GM21360 (cell line): ENCODE measurements around the gene CEP126.

ENCODE experiments used
- ATAC-seq: cut with Tn5 transposase; IDR thresholded peaks from one replicate; pipeline ENCODE4 v1.9.1; 2021; ENCODE audit warnings: mild to moderate bottlenecking, moderate library complexity; ENCODE audit not compliant: unreplicated experiment

CEP126 gene

DNA sequence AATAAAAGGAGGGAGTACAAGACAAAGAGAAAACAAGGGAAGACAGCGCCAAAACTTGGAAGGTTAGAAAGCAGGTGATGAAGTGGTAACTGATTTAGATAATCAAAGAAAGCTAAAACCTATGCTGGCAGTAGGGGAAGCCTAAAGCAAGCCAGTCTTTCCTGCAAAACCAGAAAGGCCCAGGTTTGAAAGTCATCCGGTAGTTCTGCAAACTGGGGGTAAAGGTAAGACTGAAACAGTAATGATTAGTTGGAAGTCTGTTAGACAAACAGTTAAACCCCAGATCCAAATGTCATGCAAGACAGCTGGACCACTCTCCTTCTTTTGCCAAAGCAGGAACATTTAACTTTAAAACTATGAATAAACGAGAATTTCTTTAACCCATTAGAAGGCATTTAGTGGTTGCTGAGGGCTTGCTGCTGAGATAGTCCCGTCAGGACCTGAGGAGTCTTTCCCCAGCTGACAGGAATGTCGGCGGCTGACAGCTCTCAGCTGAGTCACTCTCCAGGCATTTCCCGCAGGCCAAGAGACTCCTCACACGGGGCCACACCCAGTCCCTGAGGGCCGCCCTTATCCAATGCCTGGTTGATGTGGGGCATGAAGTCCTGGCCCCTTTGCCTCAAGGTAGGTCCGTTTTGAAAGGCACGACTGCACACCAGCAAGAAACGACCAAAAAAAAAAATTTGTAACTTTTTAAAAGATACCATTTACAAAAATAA lies 96.1 kb downstream of the CEP126 start:
- ATAC-seq = no peak

DNA sequence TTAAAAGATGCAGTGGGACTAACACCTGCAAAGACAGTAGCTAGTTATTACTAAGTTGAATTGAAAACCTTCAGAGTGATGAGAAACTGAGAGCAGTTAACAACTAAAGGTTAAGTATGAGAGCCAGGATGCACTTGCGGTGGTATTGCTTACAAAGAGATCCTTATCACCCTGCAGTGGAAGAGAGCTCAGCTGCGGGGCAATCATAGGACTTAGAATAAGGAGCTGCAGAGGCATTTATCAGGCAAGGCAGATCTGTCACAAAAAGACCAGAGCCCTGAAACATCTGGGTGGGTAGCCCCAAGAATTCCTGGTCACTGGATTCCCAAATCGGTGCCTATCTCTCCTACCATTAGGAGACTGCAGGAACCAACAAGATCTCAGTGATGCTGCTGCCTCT lies 98.1 kb downstream of the CEP126 start:
- ATAC-seq = no peak

- ATAC-seq = no peak
These were observed 99.9 kb downstream of the CEP126 start for GRCh38 chr11:102014756-102015155.

DNA sequence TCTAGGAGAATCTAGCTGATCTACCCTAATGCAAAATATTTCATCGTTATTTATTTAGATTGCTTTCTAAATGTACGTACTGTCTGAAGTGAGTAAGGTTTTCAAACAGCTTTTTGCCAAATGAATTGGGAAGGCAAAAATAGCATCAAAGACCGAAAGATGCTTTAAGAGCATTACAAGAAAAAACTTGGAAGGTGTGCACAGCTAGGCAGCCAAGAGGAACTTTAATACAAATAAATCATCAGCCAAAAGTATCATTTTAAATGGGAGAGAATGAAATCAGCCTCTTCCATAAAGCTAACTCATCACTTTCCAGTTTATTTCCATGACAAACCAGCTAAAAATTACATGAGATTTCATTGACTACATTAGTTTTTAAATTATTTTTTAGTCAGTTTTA lies 102.2 kb downstream of the CEP126 start:
- no peak for ATAC-seq

- ATAC-seq = no peak
These were observed 111.4 kb downstream of the CEP126 start for GRCh38 chr11:102026217-102026616.

- ATAC-seq = no peak
These were observed 112.1 kb downstream of the CEP126 start for GRCh38 chr11:102026959-102027358.

- ATAC-seq = no peak
These were observed 121.9 kb downstream of the CEP126 start for GRCh38 chr11:102036757-102037156.

- ATAC-seq = no peak
These were observed 132.0 kb downstream of the CEP126 start for GRCh38 chr11:102046841-102047240.

GRCh38 chr11:102047305-102047924 lies 132.6 kb downstream of the CEP126 start, which contains the start of gene CFAP300:
TSS of gene CFAP300 (plus strand) at chr11:102047437. CDS start at chr11:102047471, 34 bp downstream.
- ATAC-seq = peak; percentile 59
